ENCODE data around the gene KPNA1. TPM values are rescaled to one million over a fixed set of nuclear protein-coding genes. Genes with fewer than 3 reads are reported as not detected.

Gene KPNA1
- total RNA-seq, 1 experiment from 2014 or later: 58.8 TPM

GRCh38 chr3:122414391-122414790 is 100.3 kb downstream of the KPNA1 start:
- peak overlapping the region; percentile 95; the same call in 1 of the 2 replicates for H3K27ac Mint-ChIP-seq
- H3K4me3 Mint-ChIP-seq: peak overlapping the region; percentile 95
- no peak for DNase-seq (ENCODE audit: low spot score)
- CTCF ChIA-PET: interaction anchor here (2.7 to 3.0 kb wide), 2 partner anchors 30 to 265 kb away, joined by 13 to 16 read pairs; partner anchors contain the start of genes FAM162A and PARP14
- no peak for ATAC-seq
- H3K9me3 Mint-ChIP-seq: no peaks in the 10 kb centered on the region
- peaks cover 10% of the 10 kb centered on the region for H3K36me3 Mint-ChIP-seq
- POLR2A ChIA-PET: no interaction called here
- peaks cover 17% of the 10 kb centered on the region for H3K4me1 Mint-ChIP-seq
- no peaks in the 10 kb centered on the region for H3K27me3 Mint-ChIP-seq (ENCODE audit: low read depth)
- TF ChIP-seq, protein P1, sequence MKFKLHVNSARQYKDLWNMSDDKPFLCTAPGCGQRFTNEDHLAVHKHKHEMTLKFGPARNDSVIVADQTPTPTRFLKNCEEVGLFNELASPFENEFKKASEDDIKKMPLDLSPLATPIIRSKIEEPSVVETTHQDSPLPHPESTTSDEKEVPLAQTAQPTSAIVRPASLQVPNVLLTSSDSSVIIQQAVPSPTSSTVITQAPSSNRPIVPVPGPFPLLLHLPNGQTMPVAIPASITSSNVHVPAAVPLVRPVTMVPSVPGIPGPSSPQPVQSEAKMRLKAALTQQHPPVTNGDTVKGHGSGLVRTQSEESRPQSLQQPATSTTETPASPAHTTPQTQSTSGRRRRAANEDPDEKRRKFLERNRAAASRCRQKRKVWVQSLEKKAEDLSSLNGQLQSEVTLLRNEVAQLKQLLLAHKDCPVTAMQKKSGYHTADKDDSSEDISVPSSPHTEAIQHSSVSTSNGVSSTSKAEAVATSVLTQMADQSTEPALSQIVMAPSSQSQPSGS (CRISPR knock-in tag; IDR thresholded peaks at IDR 0.05; ENCODE audit: borderline replicate concordance, low read depth): no peak
- no peak for TF ChIP-seq KAT7 (CRISPR knock-in tag; IDR thresholded peaks at IDR 0.05; ENCODE audit: borderline replicate concordance)
- TF ChIP-seq, protein P2, sequence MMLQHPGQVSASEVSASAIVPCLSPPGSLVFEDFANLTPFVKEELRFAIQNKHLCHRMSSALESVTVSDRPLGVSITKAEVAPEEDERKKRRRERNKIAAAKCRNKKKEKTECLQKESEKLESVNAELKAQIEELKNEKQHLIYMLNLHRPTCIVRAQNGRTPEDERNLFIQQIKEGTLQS (CRISPR knock-in tag; conservative IDR thresholded peaks at IDR 0.05): no peak
- no peak for TF ChIP-seq ZBTB21 (CRISPR knock-in tag; IDR thresholded peaks at IDR 0.05; ENCODE audit: borderline replicate concordance)
- no peak for TF ChIP-seq FOXJ3 (CRISPR knock-in tag; IDR thresholded peaks at IDR 0.05; ENCODE audit: borderline replicate concordance)
- no peak for TF ChIP-seq FOXK1 (CRISPR knock-in tag; IDR thresholded peaks at IDR 0.05)
- TF ChIP-seq, protein P3, sequence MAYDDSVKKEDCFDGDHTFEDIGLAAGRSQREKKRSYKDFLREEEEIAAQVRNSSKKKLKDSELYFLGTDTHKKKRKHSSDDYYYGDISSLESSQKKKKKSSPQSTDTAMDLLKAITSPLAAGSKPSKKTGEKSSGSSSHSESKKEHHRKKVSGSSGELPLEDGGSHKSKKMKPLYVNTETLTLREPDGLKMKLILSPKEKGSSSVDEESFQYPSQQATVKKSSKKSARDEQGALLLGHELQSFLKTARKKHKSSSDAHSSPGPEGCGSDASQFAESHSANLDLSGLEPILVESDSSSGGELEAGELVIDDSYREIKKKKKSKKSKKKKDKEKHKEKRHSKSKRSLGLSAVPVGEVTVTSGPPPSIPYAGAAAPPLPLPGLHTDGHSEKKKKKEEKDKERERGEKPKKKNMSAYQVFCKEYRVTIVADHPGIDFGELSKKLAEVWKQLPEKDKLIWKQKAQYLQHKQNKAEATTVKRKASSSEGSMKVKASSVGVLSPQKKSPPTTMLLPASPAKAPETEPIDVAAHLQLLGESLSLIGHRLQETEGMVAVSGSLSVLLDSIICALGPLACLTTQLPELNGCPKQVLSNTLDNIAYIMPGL (CRISPR knock-in tag; IDR thresholded peaks at IDR 0.05): no peak
- no peak for TF ChIP-seq MYBL2 (CRISPR knock-in tag; IDR thresholded peaks at IDR 0.05)
- TF ChIP-seq TEAD4 (CRISPR knock-in tag; IDR thresholded peaks at IDR 0.05): no peak
- no peak for TF ChIP-seq CREB1 (CRISPR knock-in tag; IDR thresholded peaks at IDR 0.05)
- TF ChIP-seq ELF4 (CRISPR knock-in tag; IDR thresholded peaks at IDR 0.05; ENCODE audit: low read depth): no peak
- no peak for TF ChIP-seq SMAD3 (CRISPR knock-in tag; IDR thresholded peaks at IDR 0.05; ENCODE audit: borderline replicate concordance)
- no peak for TF ChIP-seq ZNF281 (CRISPR knock-in tag; IDR thresholded peaks at IDR 0.05)
- no peak for TF ChIP-seq MAX (CRISPR knock-in tag; IDR thresholded peaks at IDR 0.05)
- no peak for TF ChIP-seq SP1 (CRISPR knock-in tag; conservative IDR thresholded peaks at IDR 0.05)

DNA sequence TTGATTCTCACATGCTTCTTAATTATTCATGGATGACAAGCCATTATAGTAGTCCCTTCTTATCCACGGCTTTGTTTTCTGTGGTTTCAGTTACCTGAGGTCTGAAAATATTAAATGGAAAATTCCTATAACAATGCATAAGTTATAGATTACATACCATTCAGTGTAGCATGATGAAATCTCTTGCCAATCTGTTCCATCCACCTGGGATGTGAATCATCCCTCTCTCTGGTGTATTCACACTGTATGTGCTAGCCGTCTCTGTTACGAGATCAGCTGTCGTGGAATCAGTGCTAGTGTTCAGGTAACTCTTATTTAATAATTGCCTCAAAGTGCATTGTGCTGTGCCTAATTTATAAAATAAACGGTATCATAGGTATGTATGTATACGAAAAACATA is 104.1 kb downstream of the KPNA1 start:
- peaks cover 9% of the 10 kb centered on the region for H3K4me1 Mint-ChIP-seq
- no peak for TF ChIP-seq RORB (CRISPR knock-in tag; IDR thresholded peaks at IDR 0.05)
- DNase-seq (ENCODE audit: low spot score): no peak
- ChIA-PET CTCF (no interaction called here), POLR2A (no interaction called here)
- no peaks in the 10 kb centered on the region for H3K27me3 Mint-ChIP-seq (ENCODE audit: low read depth)
- H3K36me3 Mint-ChIP-seq: peaks cover 42% of the 10 kb centered on the region
- no peak overlapping the region for H3K27ac Mint-ChIP-seq
- no peak overlapping the region for H3K4me3 Mint-ChIP-seq
- ATAC-seq: no peak
- no peaks in the 10 kb centered on the region for H3K9me3 Mint-ChIP-seq

DNA sequence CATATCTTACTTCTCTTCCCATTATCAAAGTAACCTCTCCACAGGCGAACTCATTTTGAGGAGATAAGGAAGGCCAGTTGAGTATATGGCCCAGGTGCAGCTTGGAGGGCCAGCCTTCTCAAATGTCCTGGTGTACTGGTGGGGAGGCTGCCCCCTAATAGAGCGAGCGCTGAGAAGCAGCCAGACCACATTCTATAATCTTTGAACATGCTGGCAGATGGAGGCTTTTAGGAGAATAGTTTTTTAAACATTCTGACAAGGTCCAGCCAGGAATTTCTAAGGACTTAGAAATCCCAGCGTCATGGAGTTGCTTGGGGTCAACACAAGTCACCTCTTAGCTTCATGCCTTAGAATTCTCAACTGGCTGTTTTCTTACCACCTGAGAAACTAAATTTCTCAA is 104.6 kb downstream of the KPNA1 start:
- Mint-ChIP-seq H3K4me1 (peaks cover 6% of the 10 kb centered on the region), H3K36me3 (peaks cover 42% of the 10 kb centered on the region), H3K9me3 (no peaks in the 10 kb centered on the region), H3K27ac (no peak overlapping the region), H3K27me3 (ENCODE audit: low read depth) (no peaks in the 10 kb centered on the region), H3K4me3 (no peak overlapping the region)
- ATAC-seq (no peak), DNase-seq (ENCODE audit: low spot score) (no peak)
- ChIA-PET CTCF (no interaction called here), POLR2A (no interaction called here)
- TF ChIP-seq, protein P4, sequence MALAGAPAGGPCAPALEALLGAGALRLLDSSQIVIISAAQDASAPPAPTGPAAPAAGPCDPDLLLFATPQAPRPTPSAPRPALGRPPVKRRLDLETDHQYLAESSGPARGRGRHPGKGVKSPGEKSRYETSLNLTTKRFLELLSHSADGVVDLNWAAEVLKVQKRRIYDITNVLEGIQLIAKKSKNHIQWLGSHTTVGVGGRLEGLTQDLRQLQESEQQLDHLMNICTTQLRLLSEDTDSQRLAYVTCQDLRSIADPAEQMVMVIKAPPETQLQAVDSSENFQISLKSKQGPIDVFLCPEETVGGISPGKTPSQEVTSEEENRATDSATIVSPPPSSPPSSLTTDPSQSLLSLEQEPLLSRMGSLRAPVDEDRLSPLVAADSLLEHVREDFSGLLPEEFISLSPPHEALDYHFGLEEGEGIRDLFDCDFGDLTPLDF (CRISPR knock-in tag; IDR thresholded peaks at IDR 0.05): no peak
- no peak for TF ChIP-seq NR1H2 (CRISPR knock-in tag; IDR thresholded peaks at IDR 0.05)
- no peak for TF ChIP-seq PRDM15 (CRISPR knock-in tag; IDR thresholded peaks at IDR 0.05)
- no peak for TF ChIP-seq E2F4 (CRISPR knock-in tag; IDR thresholded peaks at IDR 0.05; ENCODE audit: borderline replicate concordance, low read depth)
- TF ChIP-seq TP53 (CRISPR knock-in tag; IDR thresholded peaks at IDR 0.05): no peak

All from WTC11 (cell line).